SK-MEL-5 (cell line): Measurements from ENCODE around the gene KRT28. TPM values are rescaled to one million over a fixed set of nuclear protein-coding genes. Genes with fewer than 3 reads are reported as not detected.
"Not testable (repeated sequence)": the region's sequence is repeated elsewhere in the genome, so short reads cannot be mapped to it uniquely, and the experiment has no call there.

ENCODE experiments used
- DNase-seq: peaks from one replicate; pipeline ENCODE4 v3.0.0-alpha.2; 2016; ENCODE audit warnings: low read depth, low spot score
- in situ Hi-C: cut with HindIII; loops from 2 replicates; pipeline ENCODE4 v1.10.0; 2016; ENCODE audit warnings: low sequenced_read_pairs, high pct_unique_total_duplicates, low pct_unique_long_range_greater_than_20kb
- total RNA-seq: library from RNA; depleted of rRNA; stranded (reverse); fragments of >200 nt; shearing (Covaris generic); gene quantifications from 2 replicates; pipeline ENCODE4 v1.2.3, GENCODE V29; 2014; rRNA removed

KRT28 gene
- total RNA-seq, 1 experiment from 2014 or later = not detected

- no peak for DNase-seq
- in situ Hi-C loops = no loop called here
Observed at GRCh38 chr17:40751065-40751464, 48.7 kb downstream of the KRT28 start.

DNA sequence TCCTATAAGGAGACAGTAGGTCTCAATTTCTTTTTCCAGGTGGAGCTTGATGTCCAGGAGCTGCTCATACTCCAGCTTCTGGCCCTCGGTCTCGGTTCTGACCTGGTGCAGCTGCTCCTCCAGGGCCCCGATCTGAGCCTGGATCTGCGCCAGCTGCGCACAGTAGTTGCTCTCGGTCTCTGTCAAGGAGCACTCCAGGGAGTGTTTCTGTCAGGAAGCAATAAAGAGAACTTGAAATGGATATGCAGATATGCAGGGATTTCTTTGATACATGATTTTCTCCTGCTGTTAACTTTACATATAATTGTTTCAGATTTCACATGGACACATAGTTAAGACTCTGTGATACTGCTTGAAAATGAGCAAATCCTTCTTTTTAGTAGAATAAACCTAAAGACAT lies 49.4 kb downstream of the KRT28 start:
- in situ Hi-C loops = no loop called here
- DNase-seq = no peak

DNA sequence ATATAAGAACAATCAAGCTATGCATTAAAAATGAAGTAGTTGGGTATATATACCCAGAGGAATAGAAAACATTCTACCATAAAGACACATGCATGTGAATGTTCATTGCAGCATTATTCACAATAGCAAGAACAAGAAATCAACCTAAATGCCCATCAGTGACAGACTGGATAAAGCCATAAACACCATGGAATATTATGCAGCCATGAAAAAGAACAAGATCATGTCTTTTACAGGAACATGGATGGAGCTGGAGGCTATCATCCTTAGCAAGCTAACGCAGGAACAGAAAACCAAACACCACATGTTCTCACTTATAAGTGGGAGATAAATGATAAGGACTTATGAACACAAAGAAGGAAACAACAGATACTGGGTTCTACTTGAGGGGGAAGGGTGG lies 51.1 kb downstream of the KRT28 start:
- in situ Hi-C loops, DNase-seq: not testable (repeated sequence)

Other genes with a start within 250 kb of the KRT28 start
- not detected in 2 replicates for gene CCR7, start 234.5 kb downstream of the KRT28 start, total RNA-seq
- gene SMARCE1, start 152.1 kb downstream of the KRT28 start, total RNA-seq = 84.5 and 85.2 TPM in 2 replicates
- 0.45 and 0.95 TPM in 2 replicates for gene KRT222, start 134.8 kb downstream of the KRT28 start, total RNA-seq
- gene KRT24, start 96.2 kb downstream of the KRT28 start, total RNA-seq = not detected in 2 replicates
- gene KRT25, start 44.6 kb downstream of the KRT28 start, total RNA-seq = 0.05 and 0.27 TPM in 2 replicates
- not detected in 2 replicates for gene KRT26, start 27.8 kb downstream of the KRT28 start, total RNA-seq
- 5.9 and 6.9 TPM in 2 replicates for gene KRT27, start 17.4 kb downstream of the KRT28 start, total RNA-seq
- 8.1 and 15.9 TPM in 2 replicates for gene KRT10, start 22.7 kb upstream of the KRT28 start, total RNA-seq
- 0.59 and 0.82 TPM in 2 replicates for gene KRT12, start 67.3 kb upstream of the KRT28 start, total RNA-seq
- gene KRT20, start 85.3 kb upstream of the KRT28 start, total RNA-seq = not detected in 2 replicates
- not detected in 2 replicates for gene KRT23, start 137.7 kb upstream of the KRT28 start, total RNA-seq
- not detected in 2 replicates for gene KRT39, start 167.0 kb upstream of the KRT28 start, total RNA-seq
- not detected in 2 replicates for gene KRT40, start 184.4 kb upstream of the KRT28 start, total RNA-seq
- not detected in 2 replicates for gene KRTAP3-3, start 194.2 kb upstream of the KRT28 start, total RNA-seq
- gene KRTAP3-2, start 199.9 kb upstream of the KRT28 start, total RNA-seq = not detected in 2 replicates
- gene KRTAP3-1, start 209.2 kb upstream of the KRT28 start, total RNA-seq = not detected in 2 replicates
- not detected in 2 replicates for gene KRTAP1-5, start 227.2 kb upstream of the KRT28 start, total RNA-seq
- not detected in 2 replicates for gene KRTAP1-4, start 230.2 kb upstream of the KRT28 start, total RNA-seq
- gene KRTAP1-3, start 234.9 kb upstream of the KRT28 start, total RNA-seq = not detected in 2 replicates
- gene KRTAP1-1, start 241.5 kb upstream of the KRT28 start, total RNA-seq = not detected in 2 replicates
- not detected in 2 replicates for gene KRTAP2-1, start 247.4 kb upstream of the KRT28 start, total RNA-seq